Esophagus muscularis mucosa (tissue), 4 donors: ENCODE results near the gene RBPJL. TPM values are rescaled to one million over a fixed set of nuclear protein-coding genes. Genes with fewer than 3 reads are reported as not detected.

Source experiments
- DNase-seq: peaks from one replicate; pipeline ENCODE4 v3.0.0-alpha.2; 2017; ENCODE audit errors: extremely low spot score
- H3K27ac ChIP-seq, 4 donors: fragments of 200-600 bp; sonication (generic); replicated peaks in 1 of 4; 1 replicate in 3 of 4; 2 replicates in 1 of 4; pipeline ENCODE4 v1.5.1; 2016 to 2019; ENCODE audit warnings: mild to moderate bottlenecking in 1 of 4
- H3K27me3 ChIP-seq, 4 donors: fragments of 200-600 bp; sonication (generic); one replicate each; pipeline versions ENCODE4 v1.5.1 to v1.6.0; 2016 to 2019
- H3K36me3 ChIP-seq, 4 donors: fragments of 200-600 bp; sonication (generic); one replicate each; pipeline ENCODE4 v1.5.1; 2016 to 2019
- H3K4me1 ChIP-seq, 4 donors: fragments of 200-600 bp; sonication (generic); one replicate each; pipeline ENCODE4 v1.5.1; 2016 to 2019
- H3K4me3 ChIP-seq, 4 donors: fragments of 200-600 bp; sonication (generic); 1 replicate in 2 of 4; 2 replicates in 2 of 4; pipeline ENCODE4 v1.5.1; 2016 to 2019; ENCODE audit warnings: mild to moderate bottlenecking in 4 of 4, moderate library complexity in 1 of 4
- H3K9me3 ChIP-seq, 4 donors: fragments of 200-600 bp; sonication (generic); 1 replicate in 3 of 4; 2 replicates in 1 of 4; pipeline ENCODE4 v1.5.1; 2016 to 2019
- EP300 ChIP-seq: sonication (generic); formaldehyde crosslinking; IDR thresholded peaks from one replicate; pipeline ENCODE4 v1.6.1; 2017; ENCODE audit warnings: antibody characterized with exemption
- POLR2A ChIP-seq: fragments of 450-650 bp; IDR thresholded peaks from one replicate; pipeline ENCODE4 v1.6.1; 2017; ENCODE audit warnings: antibody characterized with exemption, moderate library complexity, mild to moderate bottlenecking, low read depth
- POLR2AphosphoS5 ChIP-seq, 2 donors: sonication (generic); formaldehyde crosslinking; IDR thresholded peaks; one replicate each; pipeline ENCODE4 v1.6.1; 2017; ENCODE audit warnings: antibody characterized with exemption in 2 of 2
- WGBS: methylation state at CpG from one replicate; pipeline ENCODE4 v1.1.5; 2018; 5-methylcytosine and 5-hydroxymethylcytosine counted together
- intact Hi-C: fragments of 100-400 bp; cut with DNase I; formaldehyde crosslinking; loops from one replicate; pipeline ENCODE4 v1.15.1; 2023
- total RNA-seq, 4 donors: library from RNA; depleted of rRNA; stranded (reverse); fragments of >200 nt; gene quantifications; one replicate each; pipeline versions ENCODE4 v1.1.0 to v1.2.1, GENCODE V29; 2016
- TF ChIP-seq, protein P1 (sequence below), 3 experiments: fragments of 200-600 bp in 2 of 3; fragments of 450-650 bp in 1 of 3; sonication (generic) in 2 of 3; IDR thresholded peaks; one replicate each; pipeline ENCODE4 v1.5.1; 2017 to 2019; ENCODE audit warnings: antibody characterized with exemption in 3 of 3, mild to moderate bottlenecking in 2 of 3, moderate library complexity in 1 of 3

The RBPJL gene
- total RNA-seq, 4 donors from 2014 or later: not detected

DNA sequence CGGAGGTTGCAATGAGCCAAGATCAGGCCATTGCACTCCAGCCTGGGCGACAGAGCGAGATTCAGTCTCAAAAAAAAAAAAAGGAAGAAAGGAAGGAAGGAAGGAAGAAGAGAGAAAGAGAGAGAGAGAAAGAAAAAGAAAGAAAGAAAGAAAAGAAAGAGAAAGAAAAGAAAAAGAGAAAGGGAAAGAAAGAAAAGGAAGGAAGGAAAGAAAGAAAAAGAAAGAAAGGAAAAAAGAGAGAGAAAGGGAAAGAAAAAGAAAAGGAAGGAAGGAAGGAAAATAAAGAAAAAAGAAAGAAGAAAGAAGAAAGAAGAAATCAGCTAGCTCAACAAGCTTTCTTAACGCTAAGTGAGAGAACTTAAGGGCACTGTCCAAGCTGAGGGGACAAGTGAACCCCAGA, 9.0 kb downstream of the RBPJL start:
- Histone ChIP-seq H3K36me3 (no peaks in the 10 kb centered on the region), H3K27me3 (peaks cover 0 to 70% (median 17%) of the 10 kb centered on the region in 4 donors), H3K4me1 (peaks cover 0 to 24% (median 7%) of the 10 kb centered on the region in 4 donors), H3K9me3 (no peaks in the 10 kb centered on the region), H3K4me3 (no peak overlapping the region), H3K27ac (no peak overlapping the region)
- intact Hi-C loops: no loop called here
- DNase-seq: no peak
- TF ChIP-seq, protein P1, sequence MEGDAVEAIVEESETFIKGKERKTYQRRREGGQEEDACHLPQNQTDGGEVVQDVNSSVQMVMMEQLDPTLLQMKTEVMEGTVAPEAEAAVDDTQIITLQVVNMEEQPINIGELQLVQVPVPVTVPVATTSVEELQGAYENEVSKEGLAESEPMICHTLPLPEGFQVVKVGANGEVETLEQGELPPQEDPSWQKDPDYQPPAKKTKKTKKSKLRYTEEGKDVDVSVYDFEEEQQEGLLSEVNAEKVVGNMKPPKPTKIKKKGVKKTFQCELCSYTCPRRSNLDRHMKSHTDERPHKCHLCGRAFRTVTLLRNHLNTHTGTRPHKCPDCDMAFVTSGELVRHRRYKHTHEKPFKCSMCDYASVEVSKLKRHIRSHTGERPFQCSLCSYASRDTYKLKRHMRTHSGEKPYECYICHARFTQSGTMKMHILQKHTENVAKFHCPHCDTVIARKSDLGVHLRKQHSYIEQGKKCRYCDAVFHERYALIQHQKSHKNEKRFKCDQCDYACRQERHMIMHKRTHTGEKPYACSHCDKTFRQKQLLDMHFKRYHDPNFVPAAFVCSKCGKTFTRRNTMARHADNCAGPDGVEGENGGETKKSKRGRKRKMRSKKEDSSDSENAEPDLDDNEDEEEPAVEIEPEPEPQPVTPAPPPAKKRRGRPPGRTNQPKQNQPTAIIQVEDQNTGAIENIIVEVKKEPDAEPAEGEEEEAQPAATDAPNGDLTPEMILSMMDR (IDR thresholded peaks at IDR 0.05): no peak
- no peak for TF ChIP-seq POLR2AphosphoS5 (IDR thresholded peaks at IDR 0.05)
- TF ChIP-seq EP300: no peak
- no peak for TF ChIP-seq POLR2A
- 82% methylated on average over 4 of the region's 4 CpGs for WGBS

DNA sequence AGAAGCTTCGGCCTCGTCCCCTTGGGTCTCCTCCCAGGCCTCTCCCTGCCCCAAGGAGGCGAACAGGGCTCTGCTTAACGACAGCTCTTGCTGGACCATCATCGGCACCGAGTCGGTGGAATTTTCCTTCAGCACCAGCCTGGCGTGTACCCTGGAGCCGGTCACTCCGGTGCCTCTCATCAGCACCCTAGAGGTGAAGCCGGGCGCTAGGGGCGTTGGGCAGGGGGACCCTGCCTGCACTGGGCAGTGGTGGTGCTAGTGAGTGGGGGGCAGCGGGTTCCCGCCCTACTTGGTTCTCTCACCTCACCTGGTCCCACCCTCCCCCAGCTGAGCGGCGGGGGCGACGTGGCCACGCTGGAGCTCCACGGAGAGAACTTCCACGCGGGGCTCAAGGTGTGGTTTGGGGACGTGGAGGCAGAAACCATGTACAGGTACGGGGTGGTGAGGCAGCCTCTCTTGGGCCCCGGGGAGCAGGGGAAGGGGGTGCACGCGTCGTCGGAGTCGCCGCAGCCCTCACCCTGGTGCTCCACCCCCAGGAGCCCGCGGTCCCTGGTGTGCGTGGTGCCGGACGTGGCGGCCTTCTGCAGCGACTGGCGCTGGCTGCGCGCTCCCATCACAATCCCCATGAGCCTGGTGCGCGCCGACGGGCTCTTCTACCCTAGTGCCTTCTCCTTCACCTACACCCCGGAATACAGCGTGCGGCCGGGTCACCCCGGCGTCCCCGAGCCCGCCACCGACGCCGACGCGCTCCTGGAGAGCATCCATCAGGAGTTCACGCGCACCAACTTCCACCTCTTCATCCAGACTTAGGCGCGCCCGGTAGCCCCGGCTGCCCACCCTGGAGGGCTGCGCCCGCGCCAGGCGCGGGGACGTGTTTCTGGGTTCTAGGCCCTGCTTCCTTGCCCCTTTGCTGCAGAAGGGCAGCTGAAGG, 9.8 kb downstream of the RBPJL start:
- DNase-seq: no peak
- no peaks in the 10 kb centered on the region for H3K36me3 ChIP-seq
- no peak for TF ChIP-seq POLR2A
- H3K4me3 ChIP-seq: no peak overlapping the region
- 45% methylated on average over 11 of the region's 71 CpGs for WGBS
- intact Hi-C loops: no loop called here
- peaks cover 0 to 22% (median 7%) of the 10 kb centered on the region in 4 donors for H3K4me1 ChIP-seq
- peaks cover 0 to 65% (median 16%) of the 10 kb centered on the region in 4 donors for H3K27me3 ChIP-seq
- no peak overlapping the region for H3K27ac ChIP-seq
- no peaks in the 10 kb centered on the region for H3K9me3 ChIP-seq

DNA sequence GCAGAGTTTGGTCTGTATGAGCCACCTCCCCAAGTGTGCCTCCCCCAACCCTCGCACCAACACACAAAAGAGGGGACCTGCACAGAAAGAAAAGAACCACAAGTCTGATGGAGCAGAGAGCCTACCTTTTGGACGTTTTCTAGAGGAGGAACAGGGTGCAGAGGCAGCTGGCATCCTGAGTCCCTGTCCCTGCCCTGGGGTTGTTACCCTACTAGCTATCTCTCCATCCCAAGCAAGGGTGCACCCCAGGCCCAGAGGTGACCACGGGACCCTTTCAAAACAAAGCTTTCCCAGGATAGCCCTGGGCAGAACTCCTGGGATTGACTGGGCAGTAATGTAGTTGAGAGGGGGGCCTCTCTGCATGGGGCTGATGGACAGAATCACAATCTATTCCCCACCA, 11.2 kb downstream of the RBPJL start:
- H3K4me3 ChIP-seq: no peak overlapping the region
- H3K36me3 ChIP-seq: no peaks in the 10 kb centered on the region
- intact Hi-C loops: loop anchor here (2.0 kb wide), 2 partner anchors 57 to 453 kb away; no protein-coding TSS in a partner anchor
- no peak for DNase-seq
- H3K4me1 ChIP-seq: peaks cover 0 to 14% (median 4%) of the 10 kb centered on the region in 4 donors
- no peak for TF ChIP-seq POLR2AphosphoS5 (IDR thresholded peaks at IDR 0.05)
- TF ChIP-seq POLR2A: no peak
- TF ChIP-seq, protein P1 (IDR thresholded peaks at IDR 0.05): no peak
- no peak for TF ChIP-seq EP300
- WGBS: 73% methylated on average over 3 of the region's 3 CpGs
- H3K27ac ChIP-seq: no peak overlapping the region
- no peaks in the 10 kb centered on the region for H3K9me3 ChIP-seq
- peaks cover 0 to 51% (median 9%) of the 10 kb centered on the region in 4 donors for H3K27me3 ChIP-seq

DNA sequence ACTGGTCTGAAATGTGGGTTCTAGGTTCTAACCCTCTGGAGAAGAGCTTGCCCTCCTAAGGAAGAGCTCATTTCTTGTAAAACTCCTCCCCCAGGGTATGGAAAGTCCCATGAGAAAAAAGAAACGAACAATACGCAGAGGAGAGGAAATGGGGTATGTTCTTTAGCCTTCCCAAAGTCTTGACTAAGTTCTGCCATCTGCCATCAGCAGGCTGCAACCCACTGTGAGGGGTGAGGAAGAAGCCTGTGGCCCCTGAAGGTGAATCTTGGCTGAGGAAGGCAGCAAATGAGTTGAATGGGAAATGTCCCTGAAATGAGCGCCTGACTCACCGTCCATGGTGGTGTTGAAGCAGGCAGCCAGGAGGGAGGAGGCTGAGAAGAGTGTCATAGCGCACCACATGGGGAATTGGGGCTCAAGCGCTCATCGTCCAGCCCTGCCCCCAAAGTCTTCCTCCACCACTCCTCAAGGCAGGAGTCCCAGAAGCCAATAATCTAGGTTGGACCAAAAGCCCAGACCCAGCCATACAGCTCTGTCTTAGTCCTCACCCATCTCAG, 11.8 kb downstream of the RBPJL start:
- DNase-seq: no peak
- WGBS: 60% methylated on average over 5 of the region's 7 CpGs
- no peak overlapping the region for H3K27ac ChIP-seq
- peaks cover 0 to 45% (median 9%) of the 10 kb centered on the region in 4 donors for H3K27me3 ChIP-seq
- no peaks in the 10 kb centered on the region for H3K36me3 ChIP-seq
- peaks cover 0 to 14% (median 4%) of the 10 kb centered on the region in 4 donors for H3K4me1 ChIP-seq
- intact Hi-C loops: loop anchor here (2.0 kb wide), 2 partner anchors 56 to 452 kb away; no protein-coding TSS in a partner anchor
- no peaks in the 10 kb centered on the region for H3K9me3 ChIP-seq
- TF ChIP-seq, protein P1 (IDR thresholded peaks at IDR 0.05): no peak
- TF ChIP-seq POLR2AphosphoS5 (IDR thresholded peaks at IDR 0.05) (no peak), EP300 (no peak), POLR2A (no peak)
- no peak overlapping the region for H3K4me3 ChIP-seq

DNA sequence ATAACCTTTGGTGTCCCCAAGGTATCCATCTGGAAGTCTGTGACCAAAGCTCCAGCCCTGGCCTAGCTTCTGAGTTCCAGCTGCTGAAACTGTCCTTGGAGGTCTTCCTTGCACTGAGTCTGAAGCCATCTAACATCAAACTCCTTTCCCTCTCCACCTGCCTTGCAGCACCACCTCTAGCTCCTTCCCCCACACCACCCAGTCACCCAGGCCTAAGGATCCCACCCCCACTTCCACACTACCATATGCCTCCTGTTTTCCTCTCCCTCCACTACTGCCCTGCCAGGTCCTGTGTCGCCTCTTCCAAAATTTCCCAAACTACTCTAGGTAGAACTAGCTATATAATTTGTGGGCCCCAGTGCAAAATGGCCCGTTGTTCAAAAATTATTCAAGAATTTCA, 12.3 kb downstream of the RBPJL start:
- intact Hi-C loops: loop anchor here (2.0 kb wide), 2 partner anchors 56 to 452 kb away; no protein-coding TSS in a partner anchor
- 78% methylated on average over 2 of the region's 2 CpGs for WGBS
- Histone ChIP-seq H3K27ac (no peak overlapping the region), H3K4me1 (peaks cover 0 to 14% (median 4%) of the 10 kb centered on the region in 4 donors), H3K9me3 (no peaks in the 10 kb centered on the region), H3K4me3 (no peak overlapping the region), H3K36me3 (no peaks in the 10 kb centered on the region), H3K27me3 (peaks cover 0 to 41% (median 9%) of the 10 kb centered on the region in 4 donors)
- no peak for DNase-seq
- TF ChIP-seq POLR2A: no peak
- TF ChIP-seq, protein P1 (IDR thresholded peaks at IDR 0.05): no peak
- no peak for TF ChIP-seq POLR2AphosphoS5 (IDR thresholded peaks at IDR 0.05)
- TF ChIP-seq EP300: no peak
